Activated naive CD4-positive, alpha-beta T cell treated with Interleukin-2 at 50 U/mL for 16 hours (primary cell): ENCODE results near the gene APH1B.
"Not testable (repeated sequence)": the region's sequence is repeated elsewhere in the genome, so short reads cannot be mapped to it uniquely, and the experiment has no call there.

Source experiments
- DNase-seq: peaks from one replicate; pipeline ENCODE4 v3.0.0-alpha.2; 2020

APH1B gene

DNA sequence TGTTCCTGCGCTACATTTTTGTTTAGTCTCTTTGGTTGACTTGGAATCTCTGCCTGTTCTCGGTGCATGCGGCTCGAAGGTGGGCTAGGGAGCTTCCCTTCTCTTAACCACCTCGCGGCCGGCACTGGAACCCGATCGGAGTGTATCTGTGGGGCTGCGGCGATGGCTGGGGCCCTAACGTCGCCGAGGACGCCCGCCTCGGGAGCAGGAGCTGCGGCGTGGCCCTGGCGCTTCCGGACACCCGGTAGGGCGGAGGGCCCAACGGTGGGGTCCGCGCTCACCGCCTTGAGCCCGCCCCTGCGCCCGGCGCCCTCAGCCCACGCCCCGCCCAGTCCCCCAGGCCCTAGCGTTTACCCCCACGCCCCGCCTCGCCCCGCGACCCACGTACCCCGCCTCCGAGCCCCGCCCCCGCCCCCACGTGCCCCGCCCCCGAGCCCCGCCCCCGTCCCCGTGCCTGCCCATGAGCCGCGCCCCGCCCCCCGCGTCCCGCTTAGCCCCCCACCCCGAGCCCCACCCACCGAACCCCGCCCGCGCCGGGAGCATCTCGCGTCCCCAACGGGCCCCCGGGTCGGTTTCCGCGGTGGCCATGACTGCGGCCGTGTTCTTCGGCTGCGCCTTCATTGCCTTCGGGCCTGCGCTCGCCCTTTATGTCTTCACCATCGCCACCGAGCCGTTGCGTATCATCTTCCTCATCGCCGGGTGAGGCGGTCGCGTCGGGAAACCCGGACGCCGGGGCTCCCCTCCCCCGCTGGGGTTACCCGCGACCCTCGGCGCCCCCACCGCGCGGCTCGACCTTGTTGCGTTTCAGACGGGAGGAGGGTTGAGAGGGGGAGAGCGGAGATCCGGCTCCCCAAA is at the start of gene APH1B:
Gene APH1B (plus strand): TSS at position 568 of the 855 bp plus-strand sequence. CDS start 19 bp downstream, at position 587.
- DNase-seq, result peak; percentile 76

DNA sequence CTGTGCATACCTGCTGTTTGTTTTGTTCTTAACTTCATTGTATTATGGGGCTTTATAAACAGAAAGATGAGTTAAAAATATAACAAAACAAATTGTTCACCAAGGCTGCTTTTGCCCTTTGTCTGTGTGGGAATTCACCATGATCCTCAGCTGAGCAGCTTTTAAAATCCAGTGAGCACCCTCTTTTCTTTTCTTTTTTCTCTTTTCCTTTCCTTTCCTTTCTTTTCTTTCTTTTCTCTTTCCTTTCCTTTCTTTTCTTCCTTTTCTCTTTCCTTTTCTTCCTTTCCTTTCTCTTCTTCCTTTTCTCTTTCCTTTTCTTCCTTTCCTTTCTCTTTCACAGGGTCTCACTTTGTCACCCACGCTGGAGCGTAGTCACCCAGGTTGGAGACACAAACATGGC is 49.7 kb upstream of the APH1B start:
- no peak for DNase-seq

- no peak for DNase-seq
Measured at GRCh38 chr15:63231206-63231605, 46.2 kb upstream of the APH1B start.

DNA sequence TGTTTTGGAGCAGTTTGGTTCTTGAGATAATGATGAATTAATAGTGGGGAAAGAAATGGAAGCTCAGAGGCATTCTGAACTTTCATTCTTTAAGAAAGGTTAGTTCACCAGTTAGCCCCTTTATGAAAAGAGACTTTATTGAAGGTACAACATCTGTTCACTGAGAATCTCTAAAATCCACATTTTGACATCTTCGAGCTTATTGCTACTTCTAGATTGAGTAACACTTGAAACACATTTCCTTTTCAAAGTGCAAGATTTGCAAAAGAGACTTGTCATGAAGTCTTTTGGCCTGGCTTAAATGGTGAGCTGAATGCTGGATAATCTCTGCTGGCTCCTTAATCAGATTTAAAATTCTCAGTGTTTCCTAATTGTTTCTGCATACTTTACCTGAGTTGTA is 45.7 kb upstream of the APH1B start:
- DNase-seq, result no peak

GRCh38 chr15:63232405-63232804 is 45.0 kb upstream of the APH1B start:
- DNase-seq, result no peak

- no peak for DNase-seq
Measured at GRCh38 chr15:63232943-63233342, 44.5 kb upstream of the APH1B start.

DNA sequence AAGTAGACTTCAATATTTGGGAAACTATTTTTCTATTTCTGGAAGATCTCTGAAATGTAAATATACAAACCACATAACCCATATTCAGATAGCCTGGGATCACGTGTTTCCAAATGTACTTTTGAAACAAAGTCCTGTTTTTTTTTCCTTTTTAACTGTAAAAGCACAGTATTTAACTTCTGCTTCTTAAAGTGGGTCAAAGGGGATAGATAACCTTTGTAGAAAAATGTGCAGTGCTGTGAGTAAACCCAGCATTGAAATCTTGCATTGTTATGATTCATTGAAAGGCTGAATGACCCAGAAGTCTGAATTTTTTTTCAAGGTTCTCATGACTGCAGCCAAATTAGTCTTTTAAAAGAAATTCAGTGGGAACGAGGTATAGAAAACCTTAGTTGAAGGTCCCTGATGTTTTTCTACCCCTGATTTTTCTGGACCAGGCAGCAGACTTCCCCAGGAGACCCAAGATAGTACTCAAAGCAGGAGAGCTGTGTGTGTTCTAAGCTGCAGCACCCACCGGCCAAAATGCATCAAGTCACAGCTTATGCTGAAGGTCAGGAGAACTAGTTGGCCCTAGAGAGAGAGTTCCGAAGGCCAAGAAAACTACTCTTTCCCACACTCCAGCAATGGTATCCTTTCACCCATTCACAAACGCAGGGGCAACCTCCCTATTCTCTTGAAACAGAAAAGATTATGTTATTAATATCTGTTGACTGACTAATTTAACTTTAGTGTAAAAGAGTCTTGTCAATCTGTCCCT is 43.6 kb upstream of the APH1B start:
- no peak for DNase-seq

DNA sequence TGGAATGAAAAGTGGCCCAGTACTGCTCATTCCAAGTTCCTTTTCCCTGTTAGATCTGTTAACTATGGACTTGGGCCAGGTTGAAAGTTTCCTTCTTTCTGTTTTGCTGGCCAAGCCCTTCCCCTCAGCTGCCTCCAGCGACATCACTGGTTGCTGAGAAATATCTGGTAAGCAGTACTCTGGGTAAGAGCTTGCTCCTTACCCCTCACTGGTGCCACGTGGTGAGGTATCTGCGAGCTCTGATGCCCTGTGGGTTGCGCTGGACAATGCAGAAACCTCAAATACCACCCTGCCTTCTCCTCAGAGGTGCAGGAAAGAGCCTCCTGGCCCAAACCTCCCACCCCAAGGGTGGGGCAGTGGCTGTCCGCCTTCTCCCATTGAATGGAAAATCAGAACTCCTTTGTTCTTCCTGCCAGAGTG is 42.9 kb upstream of the APH1B start:
- no peak for DNase-seq

DNA sequence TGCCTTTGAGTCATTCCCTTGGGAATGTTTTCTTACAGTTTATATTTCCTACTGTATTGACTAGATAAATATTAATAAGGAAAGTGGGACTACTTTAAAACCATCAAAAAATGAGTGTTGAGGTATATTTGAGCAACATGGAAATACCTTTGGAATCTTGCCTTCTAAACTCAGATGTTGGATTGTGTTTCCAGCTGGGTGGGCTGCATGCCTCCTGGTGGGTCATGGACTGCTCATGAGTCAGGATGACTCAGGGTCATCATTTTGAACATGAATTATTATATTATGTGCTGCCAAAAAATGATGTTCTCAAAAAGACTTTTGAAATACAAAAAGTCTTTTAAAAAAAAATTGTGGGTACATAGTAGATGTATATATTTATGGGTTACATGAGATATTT is 41.1 kb upstream of the APH1B start:
- DNase-seq, result no peak

DNA sequence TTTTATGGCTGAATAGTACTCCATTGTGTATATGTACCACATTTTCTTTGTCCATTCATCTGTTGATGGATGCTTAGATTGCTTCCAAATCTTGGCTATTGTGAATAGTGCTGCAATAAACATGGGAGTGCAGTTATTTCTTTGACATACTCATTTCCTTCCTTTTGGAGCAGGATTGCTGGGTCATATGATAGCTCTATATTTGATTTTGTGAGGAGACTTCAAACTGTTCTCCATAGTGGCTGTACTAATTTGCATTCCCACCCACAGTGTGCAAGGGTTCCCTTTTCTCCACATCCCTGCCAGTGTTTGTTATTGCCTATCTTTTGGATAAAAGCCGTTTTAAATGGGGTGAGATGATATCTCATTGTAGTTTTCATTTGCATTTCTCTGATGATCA is 40.3 kb upstream of the APH1B start:
- DNase-seq, result not testable (repeated sequence)

GRCh38 chr15:63238171-63238570 is 39.2 kb upstream of the APH1B start:
- DNase-seq, result no peak

DNA sequence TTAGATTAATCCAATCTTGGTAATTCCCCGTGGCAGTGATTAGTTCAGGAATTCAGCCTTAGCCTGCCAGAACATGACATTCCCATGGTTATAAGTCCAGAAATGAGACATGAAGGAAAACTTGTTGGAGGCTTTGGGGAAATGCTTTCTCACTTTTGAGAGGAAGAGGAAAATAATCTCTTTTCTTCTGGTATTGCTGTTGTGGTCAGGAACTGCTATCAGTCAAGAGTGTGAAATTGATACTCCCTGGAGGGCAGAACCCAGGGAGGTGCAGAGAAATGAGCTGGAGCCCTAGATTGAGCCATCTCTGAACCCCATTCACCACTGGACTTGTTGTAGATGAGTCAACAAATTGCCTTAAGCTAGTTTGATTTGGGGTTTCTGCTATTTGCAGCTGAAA is 38.6 kb upstream of the APH1B start:
- no peak for DNase-seq

DNA sequence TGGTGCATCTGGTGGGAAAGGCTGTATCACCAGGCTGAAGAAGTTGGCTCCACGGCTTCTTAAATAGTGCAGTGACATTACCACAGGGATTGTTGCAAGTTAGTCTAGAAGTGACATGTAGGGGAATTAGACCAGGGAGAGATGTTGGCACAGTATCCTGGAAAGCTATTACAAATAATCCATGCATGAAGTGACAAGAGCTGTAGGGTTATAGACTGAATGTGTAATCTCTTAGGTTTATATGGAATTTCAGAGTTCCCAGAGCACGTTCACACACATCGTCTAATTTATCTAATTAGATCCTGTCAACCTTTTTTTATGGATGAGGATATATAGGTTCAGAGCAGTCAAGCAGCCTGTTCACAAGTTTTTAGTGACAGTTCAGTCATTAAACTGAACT is 37.3 kb upstream of the APH1B start:
- no peak for DNase-seq

DNA sequence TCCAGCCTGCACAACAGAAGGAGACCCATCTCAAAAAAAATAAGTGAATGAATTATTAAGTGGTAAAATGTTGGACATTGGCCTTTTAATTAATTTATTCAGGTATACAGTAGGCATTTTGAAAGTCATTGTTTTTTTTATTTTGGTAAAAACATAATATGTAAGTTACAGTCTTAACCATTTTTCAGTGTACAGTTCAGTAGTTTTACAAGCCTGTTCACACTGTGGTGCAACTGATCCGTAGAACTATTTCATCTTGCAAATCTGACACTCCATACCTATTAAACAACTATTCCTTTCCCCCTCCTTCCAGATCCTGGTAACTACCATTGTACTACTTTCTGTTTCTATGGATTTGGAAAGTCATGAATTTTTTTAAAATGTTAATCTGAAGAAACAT is 36.1 kb upstream of the APH1B start:
- no peak for DNase-seq

GRCh38 chr15:63243101-63243500 is 34.3 kb upstream of the APH1B start:
- no peak for DNase-seq

- DNase-seq, result no peak
Measured at GRCh38 chr15:63243776-63244175, 33.6 kb upstream of the APH1B start.

- no peak for DNase-seq
Measured at GRCh38 chr15:63244399-63244798, 33.0 kb upstream of the APH1B start.

GRCh38 chr15:63244976-63245645 is 32.3 kb upstream of the APH1B start:
- DNase-seq, result no peak

DNA sequence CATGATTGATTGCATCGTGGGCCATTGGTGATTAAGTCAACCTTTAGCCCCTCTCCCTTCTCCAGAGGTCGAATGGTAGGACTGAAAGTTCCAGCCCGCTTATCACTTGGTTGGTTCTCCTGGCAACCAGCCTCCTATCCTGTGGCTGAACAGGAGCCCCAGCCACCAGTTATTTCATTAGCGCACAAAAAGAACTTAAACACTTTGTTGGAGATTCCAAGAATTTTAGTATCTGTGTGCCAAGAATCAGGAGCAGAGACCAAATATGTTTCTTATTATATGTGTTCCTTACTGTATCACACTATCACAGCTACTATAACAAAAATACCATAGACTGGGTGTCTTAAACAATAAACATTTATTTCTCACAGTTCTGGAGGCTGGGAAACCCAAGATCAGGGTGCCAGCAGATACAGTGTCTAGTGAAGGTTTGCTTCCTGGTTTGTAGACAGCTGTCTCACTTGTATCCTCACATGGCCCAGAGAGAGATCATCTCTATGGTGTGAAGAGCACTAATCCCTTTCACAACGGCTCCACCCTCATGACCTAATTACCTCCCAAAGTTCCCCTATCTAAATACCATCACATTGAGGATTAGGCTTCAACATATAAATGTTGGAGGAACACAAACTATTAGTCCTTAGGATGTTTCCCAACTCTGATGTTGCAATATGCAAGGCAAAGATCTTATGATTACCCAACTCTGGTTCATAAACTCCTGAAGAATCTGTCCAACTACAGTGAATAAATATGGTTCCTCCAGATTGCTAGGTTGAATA is 30.5 kb upstream of the APH1B start:
- no peak for DNase-seq

DNA sequence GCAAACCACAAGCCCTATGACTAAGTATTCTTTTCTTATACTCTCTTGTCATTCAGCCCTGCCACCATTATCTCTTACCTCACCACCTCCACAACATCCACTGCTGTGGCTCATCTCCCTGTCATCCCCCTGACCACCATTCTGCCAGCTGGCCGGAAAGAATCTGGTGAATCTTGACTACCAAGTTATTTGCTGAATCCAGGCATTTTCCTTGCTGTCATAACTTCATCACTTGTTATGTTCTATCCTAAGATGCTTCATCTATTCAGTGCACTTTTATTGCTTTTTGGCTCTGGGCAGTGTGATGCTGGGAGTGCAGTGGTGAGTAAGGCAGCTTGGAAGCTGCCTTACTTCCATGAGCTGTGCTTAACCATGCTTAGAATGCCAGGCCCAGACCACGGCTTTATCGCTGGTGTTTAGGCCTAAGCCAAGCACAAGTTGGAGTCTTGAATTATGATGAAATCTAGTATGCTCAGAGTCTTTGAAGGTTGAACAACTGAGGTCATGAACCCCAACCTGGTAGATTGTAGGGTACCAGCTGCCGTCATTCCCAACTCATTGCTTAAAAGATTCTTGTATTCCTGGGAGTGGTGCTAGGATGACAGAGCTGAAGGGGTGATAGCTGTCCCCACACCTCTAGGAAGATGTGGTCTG is 27.0 kb upstream of the APH1B start:
- no peak for DNase-seq

DNA sequence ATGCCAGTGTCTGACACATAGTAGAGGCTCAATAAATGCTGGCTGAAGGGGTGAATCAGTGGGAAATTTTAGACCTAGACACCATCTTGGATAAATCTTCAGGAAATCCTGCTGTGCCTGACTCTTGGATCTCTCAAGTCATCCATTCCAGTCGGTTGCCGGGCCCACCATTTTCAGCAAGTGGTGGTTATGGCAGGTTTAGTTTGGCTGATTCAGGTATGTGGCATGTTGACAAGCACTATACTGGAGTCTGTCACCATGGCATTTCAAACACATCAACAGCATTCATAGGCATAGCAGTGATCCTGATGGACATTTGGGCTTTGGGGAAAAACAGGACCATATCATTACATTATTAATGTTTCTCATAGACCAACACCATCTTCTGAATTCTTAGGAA is 25.7 kb upstream of the APH1B start:
- DNase-seq, result no peak

DNA sequence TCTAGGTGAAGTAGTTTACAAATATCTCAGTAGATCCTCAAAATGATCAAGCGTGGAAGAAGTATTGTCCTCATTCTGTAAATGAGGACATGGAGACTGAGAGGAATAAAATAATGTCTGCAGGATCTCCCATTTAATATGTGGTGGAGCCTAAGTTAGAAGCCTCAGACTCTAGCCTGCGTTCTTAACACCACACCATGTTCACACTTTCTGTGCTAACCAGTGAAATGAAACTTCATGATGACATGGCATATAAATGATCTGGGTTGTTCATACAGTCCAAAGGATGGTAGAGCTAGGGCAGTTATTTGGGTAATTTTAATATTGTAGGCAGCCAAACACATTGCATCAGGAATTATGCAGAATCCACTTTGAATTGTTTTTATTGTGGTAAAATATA is 25.1 kb upstream of the APH1B start:
- no peak for DNase-seq
